Stimulated activated CD8-positive, alpha-beta memory T cell treated with anti-CD3 and anti-CD28 coated beads, Interleukin-15, amount 100 ng/mL, for 48 hours (primary cell): ENCODE data around the gene RRP15.
"Not testable (repeated sequence)": the region's sequence is repeated elsewhere in the genome, so short reads cannot be mapped to it uniquely, and the experiment has no call there.

Experiments
- DNase-seq, 2 donors: peaks; one replicate each; pipeline ENCODE4 v3.0.0-alpha.2; 2020; ENCODE audit warnings: low read depth in 2 of 2

Gene RRP15

GRCh38 chr1:218296162-218296561, 11.1 kb downstream of the RRP15 start:
- no peak for DNase-seq

- no peak for DNase-seq
Measured at GRCh38 chr1:218297461-218297860, 12.4 kb downstream of the RRP15 start.

GRCh38 chr1:218297867-218298266, 12.8 kb downstream of the RRP15 start:
- no peak for DNase-seq

- DNase-seq = no peak
Measured at GRCh38 chr1:218298398-218298797, 13.3 kb downstream of the RRP15 start.

- no peak for DNase-seq
Measured at GRCh38 chr1:218299416-218299815, 14.3 kb downstream of the RRP15 start.

- no peak for DNase-seq
Measured at GRCh38 chr1:218301217-218301616, 16.1 kb downstream of the RRP15 start.

- no peak for DNase-seq
Measured at GRCh38 chr1:218302155-218302554, 17.1 kb downstream of the RRP15 start.

GRCh38 chr1:218303176-218303879, 18.2 kb downstream of the RRP15 start:
- DNase-seq = no peak

GRCh38 chr1:218304281-218305039, 19.4 kb downstream of the RRP15 start:
- no peak for DNase-seq

- no peak for DNase-seq
Measured at GRCh38 chr1:218305472-218306064, 20.5 kb downstream of the RRP15 start.

GRCh38 chr1:218312509-218312908, 27.4 kb downstream of the RRP15 start:
- no peak for DNase-seq

GRCh38 chr1:218314316-218314715, 29.2 kb downstream of the RRP15 start:
- DNase-seq = no peak

GRCh38 chr1:218315638-218316037, 30.5 kb downstream of the RRP15 start:
- no peak for DNase-seq

GRCh38 chr1:218317061-218317460, 32.0 kb downstream of the RRP15 start:
- DNase-seq = no peak

GRCh38 chr1:218320182-218320581, 35.1 kb downstream of the RRP15 start:
- DNase-seq = not testable (repeated sequence)

- no peak for DNase-seq
Measured at GRCh38 chr1:218322762-218323161, 37.7 kb downstream of the RRP15 start.

GRCh38 chr1:218323568-218324225, 38.6 kb downstream of the RRP15 start:
- no peak for DNase-seq

- no peak for DNase-seq
Measured at GRCh38 chr1:218324226-218324580, 39.1 kb downstream of the RRP15 start.

GRCh38 chr1:218328769-218329168, 43.7 kb downstream of the RRP15 start:
- DNase-seq = no peak

- no peak for DNase-seq
Measured at GRCh38 chr1:218330043-218330623, 45.0 kb downstream of the RRP15 start.

GRCh38 chr1:218332416-218332815, 47.3 kb downstream of the RRP15 start:
- DNase-seq = no peak

GRCh38 chr1:218336328-218336727, 51.2 kb downstream of the RRP15 start:
- no peak for DNase-seq
